ENCODE results near the gene LRP11.
"Not testable (repeated sequence)": the region's sequence is repeated elsewhere in the genome, so short reads cannot be mapped to it uniquely, and the experiment has no call there.

The LRP11 gene

GRCh38 chr6:149897855-149898744 is 33.9 kb upstream of the LRP11 start, which contains the start of gene RAET1E:
RAET1E (minus strand) TSS chr6:149898113; CDS start chr6:149890901, 7,212 bp downstream.
- no peak for DNase-seq (ENCODE audit: low read depth in 2 of 2)

- DNase-seq (ENCODE audit: low read depth in 2 of 2): peak; percentile 47
Measured at GRCh38 chr6:149897015-149897697, 33.0 kb upstream of the LRP11 start.

- no peak for DNase-seq (ENCODE audit: low read depth in 2 of 2)
Measured at GRCh38 chr6:149896491-149896890, 32.3 kb upstream of the LRP11 start.

- peak in 1 of 2 experiments; percentile 13 for DNase-seq (ENCODE audit: low read depth in 2 of 2)
Measured at GRCh38 chr6:149895833-149896271, 31.7 kb upstream of the LRP11 start.

- no peak for DNase-seq (ENCODE audit: low read depth in 2 of 2)
Measured at GRCh38 chr6:149895048-149895590, 31.0 kb upstream of the LRP11 start.

GRCh38 chr6:149891864-149892263 is 27.7 kb upstream of the LRP11 start:
- DNase-seq (ENCODE audit: low read depth in 2 of 2): not testable (repeated sequence)

- no peak for DNase-seq (ENCODE audit: low read depth in 2 of 2)
Measured at GRCh38 chr6:149891259-149891658, 27.1 kb upstream of the LRP11 start.

GRCh38 chr6:149890629-149891045 is 26.5 kb upstream of the LRP11 start:
- no peak for DNase-seq (ENCODE audit: low read depth in 2 of 2)

- no peak for DNase-seq (ENCODE audit: low read depth in 2 of 2)
Measured at GRCh38 chr6:149889326-149889725, 25.2 kb upstream of the LRP11 start.

- DNase-seq (ENCODE audit: low read depth in 2 of 2): no peak
Measured at GRCh38 chr6:149888659-149889058, 24.5 kb upstream of the LRP11 start.

GRCh38 chr6:149888093-149888492 is 23.9 kb upstream of the LRP11 start:
- no peak for DNase-seq (ENCODE audit: low read depth in 2 of 2)

- no peak for DNase-seq (ENCODE audit: low read depth in 2 of 2)
Measured at GRCh38 chr6:149887343-149887742, 23.2 kb upstream of the LRP11 start.

GRCh38 chr6:149885888-149886287 is 21.7 kb upstream of the LRP11 start:
- no peak for DNase-seq (ENCODE audit: low read depth in 2 of 2)

- no peak for DNase-seq (ENCODE audit: low read depth in 2 of 2)
Measured at GRCh38 chr6:149884617-149885016, 20.5 kb upstream of the LRP11 start.

- no peak for DNase-seq (ENCODE audit: low read depth in 2 of 2)
Measured at GRCh38 chr6:149884215-149884614, 20.1 kb upstream of the LRP11 start.

- no peak for DNase-seq (ENCODE audit: low read depth in 2 of 2)
Measured at GRCh38 chr6:149881860-149882259, 17.7 kb upstream of the LRP11 start.

- DNase-seq (ENCODE audit: low read depth in 2 of 2): no peak
Measured at GRCh38 chr6:149881066-149881766, 17.1 kb upstream of the LRP11 start.

GRCh38 chr6:149877659-149878058 is 13.5 kb upstream of the LRP11 start:
- no peak for DNase-seq (ENCODE audit: low read depth in 2 of 2)

- no peak for DNase-seq (ENCODE audit: low read depth in 2 of 2)
Measured at GRCh38 chr6:149876241-149876933, 12.2 kb upstream of the LRP11 start.

GRCh38 chr6:149872233-149872632 is 8.1 kb upstream of the LRP11 start:
- no peak for DNase-seq (ENCODE audit: low read depth in 2 of 2)

- DNase-seq (ENCODE audit: low read depth in 2 of 2): no peak
Measured at GRCh38 chr6:149871182-149871581, 7.0 kb upstream of the LRP11 start.
